Heart right ventricle (tissue), 16 donors: ENCODE data around the gene MAP3K20. TPM values are rescaled to one million over a fixed set of nuclear protein-coding genes. Genes with fewer than 3 reads are reported as not detected.

ENCODE experiments used
- ATAC-seq, 8 donors: fragments of 200-7000 bp; cut with Tn5 transposase; one replicate each; pipeline ENCODE4 v1.9.1; 2020; ENCODE audit warnings: mild to moderate bottlenecking in 8 of 8, moderate library complexity in 8 of 8, moderate number of reproducible peaks in 1 of 8
- DNase-seq, 2 donors: peaks; one replicate each; pipeline ENCODE4 v3.0.0-alpha.2; 2020
- H3K27ac ChIP-seq, 10 donors: fragments of 200-600 bp; sonication (generic) in 2 of 10; one replicate each; pipeline versions ENCODE4 v1.5.0 to v1.8.0; 2020 to 2022; ENCODE audit warnings: mild to moderate bottlenecking in 3 of 10
- H3K27me3 ChIP-seq, 7 donors: fragments of 200-600 bp; one replicate each; pipeline ENCODE4 v1.8.0; 2021 to 2022; ENCODE audit warnings: mild to moderate bottlenecking in 2 of 7
- H3K36me3 ChIP-seq, 9 donors: fragments of 200-600 bp; sonication (generic) in 1 of 9; one replicate each; pipeline versions ENCODE4 v1.5.0 to v1.8.0; 2020 to 2022; ENCODE audit warnings: mild to moderate bottlenecking in 2 of 9
- H3K4me1 ChIP-seq, 9 donors: fragments of 200-600 bp; sonication (generic) in 1 of 9; one replicate each; pipeline versions ENCODE4 v1.5.0 to v1.8.0; 2020 to 2022; ENCODE audit warnings: mild to moderate bottlenecking in 4 of 9
- H3K4me3 ChIP-seq, 10 donors: fragments of 200-600 bp; sonication (generic) in 2 of 10; one replicate each; pipeline versions ENCODE4 v1.5.0 to v1.8.0; 2020 to 2022; ENCODE audit warnings: mild to moderate bottlenecking in 7 of 10, moderate library complexity in 2 of 10
- H3K9me3 ChIP-seq, 11 donors: fragments of 200-600 bp in 10 of 11; sonication (generic) in 2 of 11; one replicate each; pipeline versions ENCODE4 v1.5.0 to v1.8.0; 2013 to 2022; ENCODE audit warnings: mild to moderate bottlenecking in 2 of 11, control low read depth in 1 of 11, moderate library complexity in 1 of 11
- WGBS, 2 donors: extraction: QIAGEN DNeasy Blood & Tissue Kit; methylation state at CpG; one replicate each; pipeline ENCODE4 v1.1.7; 2013; ENCODE audit warnings: inconsistent platforms in 1 of 2; 5-methylcytosine and 5-hydroxymethylcytosine counted together
- intact Hi-C, 10 donors: fragments of 100-400 bp; cut with DNase I; formaldehyde crosslinking; loops; one replicate each; pipeline versions ENCODE4 v1.11.1 to v1.14.2; 2022
- long read RNA-seq, 3 donors: library from polyadenylated mRNA; unstranded; transcript quantifications; one replicate each; pipeline ENCODE4 v2.0.0, GENCODE V29; 2020 to 2021
- polyA plus RNA-seq, 2 donors: library from polyadenylated mRNA; stranded (reverse); fragments of 200-250 nt; gene quantifications; one replicate each; pipeline ENCODE4 v1.2.3, GENCODE V29; 2013
- total RNA-seq, 10 donors: library from RNA; stranded (reverse); fragmentation: NEBNext Ultra II Directional in 3 of 10; extraction: Animal tissue kit (Norgen Biotek cat#: 25700) in 3 of 10; gene quantifications; one replicate each; pipeline versions ENCODE4 v1.2.1 to v1.2.4, GENCODE V29; 2021 to 2023
- TF ChIP-seq, protein P1 (sequence below), 9 donors: fragments of 200-600 bp; sonication (generic) in 2 of 9; IDR thresholded peaks; one replicate each; pipeline versions ENCODE4 v1.5.0 to v1.8.0; 2021 to 2022; ENCODE audit warnings: antibody characterized with exemption in 9 of 9, mild to moderate bottlenecking in 5 of 9, moderate library complexity in 1 of 9
- donor health status: Arrhythmogenic right ventricular cardiomyopathy.
- donor health status: ischemic (EF 13 %, LVEDD 7.1; RV severe dilation, severe dysfunction).
- donor health status: healthy with polysubstance abuse.
- donor health status: DM: no; HTN: yes; CAD: no.
- donor health status: DM: no; HTN: no; CAD: no.
- donor health status: ischemic (EF 25% LVEDD 6.9; RV normal size, moderate dysfunction).
- donor health status: ischemic (EF 25% LVEDD 5.7; RV mildly dilated, moderate dysfunction).
- donor health status: healthy.
- donor health status: DM: yes; HTN: yes; CAD: no.
- donor health status: Ischemic cardiomyopathy.
- donor health status: ischemic (EF 35%, LVEDD 5.7; RV mildly dilated, moderate dysfunction).
- donor health status: nonischemic (EF 11% LVEDD 7.7; RV severe dilation, severe dysfunction).
- donor health status: DM: yes; HTN: yes; CAD: no.
- donor health status: PGD.
- donor health status: ischemic (EF 29% LVEDD 5.4; RV normal size, mild dysfunction).
- donor health status: nonischemic (EF 23%, LVEDD 6.1; RV moderate dilation, normal function).

Gene MAP3K20
- total RNA-seq = 100 to 1,000 TPM; 357 to 560 (median 437) TPM
- 10 to 100 TPM; 63.2 to 64.7 TPM for polyA plus RNA-seq
- long read RNA-seq, donor 1, full-length matches to known transcripts = 335 of 545 reads
- long read RNA-seq, donor 1, partial matches to known transcripts = 58 of 545 reads
- long read RNA-seq, donor 1, other reads (novel, unspliced or antisense) = 152 of 545 reads
- long read RNA-seq, donor 2, full-length matches to known transcripts = 446 of 731 reads
- long read RNA-seq, donor 2, partial matches to known transcripts = 19 of 731 reads
- long read RNA-seq, donor 2, other reads (novel, unspliced or antisense) = 266 of 731 reads
- long read RNA-seq, donor 3, full-length matches to known transcripts = 835 of 1,414 reads
- long read RNA-seq, donor 3, partial matches to known transcripts = 68 of 1,414 reads
- long read RNA-seq, donor 3, other reads (novel, unspliced or antisense) = 511 of 1,414 reads

DNA sequence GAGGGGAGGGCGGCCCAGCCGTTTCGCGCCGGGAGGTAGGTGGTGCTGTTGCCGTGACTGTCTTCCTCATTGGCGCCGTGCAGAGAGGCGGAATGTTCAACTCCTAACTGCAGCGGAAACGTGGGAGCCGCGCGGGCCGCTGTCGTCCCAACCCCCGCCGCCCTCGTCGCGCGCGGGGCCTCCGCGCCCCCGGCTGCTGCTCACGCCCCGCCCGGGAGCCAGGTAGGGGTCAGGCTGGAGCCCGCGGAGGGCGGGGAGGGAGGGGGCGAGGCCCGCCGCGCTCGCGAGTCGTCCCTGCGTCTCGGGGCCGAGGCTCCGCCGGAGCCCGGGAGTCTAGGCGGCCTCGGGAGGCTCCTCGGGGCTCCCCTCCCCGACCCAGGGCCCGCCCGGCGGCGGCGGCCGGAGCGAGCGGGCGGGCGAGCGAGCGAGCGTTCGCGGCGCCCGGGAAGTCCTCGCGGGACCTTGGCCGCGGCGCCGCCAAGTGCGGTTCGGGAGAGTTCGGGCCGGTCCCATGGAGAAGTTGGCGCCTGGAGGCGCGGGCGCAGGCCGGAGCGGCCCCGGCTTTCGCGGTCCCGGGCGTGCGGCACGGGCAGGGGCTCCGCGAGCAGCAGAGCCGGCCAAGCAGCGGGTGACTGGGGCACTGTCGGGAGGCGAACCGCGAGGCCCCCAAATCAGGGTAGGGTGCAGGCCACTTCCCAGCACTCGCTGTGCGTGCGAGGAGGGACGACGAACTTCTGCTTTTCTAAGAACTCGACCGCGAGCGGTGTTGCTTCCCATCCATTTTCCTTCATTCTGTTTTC is at the start of gene MAP3K20:
Gene MAP3K20 (plus strand): TSS at position 66 of the 800 bp plus-strand sequence. CDS start 15,186 bp downstream, outside the sequence.
- WGBS, 2 donors = 0 to 1% methylated on average over 79 to 104 of the region's 106 CpGs
- no peaks in the 10 kb centered on the region for H3K36me3 ChIP-seq
- no peaks in the 10 kb centered on the region for H3K27me3 ChIP-seq
- peaks cover 0 to 57% (median 28%) of the 10 kb centered on the region in 9 donors for H3K4me1 ChIP-seq
- TF ChIP-seq, protein P1, sequence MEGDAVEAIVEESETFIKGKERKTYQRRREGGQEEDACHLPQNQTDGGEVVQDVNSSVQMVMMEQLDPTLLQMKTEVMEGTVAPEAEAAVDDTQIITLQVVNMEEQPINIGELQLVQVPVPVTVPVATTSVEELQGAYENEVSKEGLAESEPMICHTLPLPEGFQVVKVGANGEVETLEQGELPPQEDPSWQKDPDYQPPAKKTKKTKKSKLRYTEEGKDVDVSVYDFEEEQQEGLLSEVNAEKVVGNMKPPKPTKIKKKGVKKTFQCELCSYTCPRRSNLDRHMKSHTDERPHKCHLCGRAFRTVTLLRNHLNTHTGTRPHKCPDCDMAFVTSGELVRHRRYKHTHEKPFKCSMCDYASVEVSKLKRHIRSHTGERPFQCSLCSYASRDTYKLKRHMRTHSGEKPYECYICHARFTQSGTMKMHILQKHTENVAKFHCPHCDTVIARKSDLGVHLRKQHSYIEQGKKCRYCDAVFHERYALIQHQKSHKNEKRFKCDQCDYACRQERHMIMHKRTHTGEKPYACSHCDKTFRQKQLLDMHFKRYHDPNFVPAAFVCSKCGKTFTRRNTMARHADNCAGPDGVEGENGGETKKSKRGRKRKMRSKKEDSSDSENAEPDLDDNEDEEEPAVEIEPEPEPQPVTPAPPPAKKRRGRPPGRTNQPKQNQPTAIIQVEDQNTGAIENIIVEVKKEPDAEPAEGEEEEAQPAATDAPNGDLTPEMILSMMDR (IDR thresholded peaks at IDR 0.05) = peak in 8 of 9 donors; percentile 2 to 77 (median 54)
- peak within 1 kb of the TSS; percentile 96 to 98 (median 97) for H3K27ac ChIP-seq
- H3K9me3 ChIP-seq = no peaks in the 10 kb centered on the region
- peak within 1 kb of the TSS; percentile 62 to 91 (median 83) for H3K4me3 ChIP-seq
- intact Hi-C loops = loop anchor here in 6 of 10 donors (2.0 to 5.0 kb wide), 8 partner anchors 39 to 136 kb away; no protein-coding TSS in a partner anchor
- DNase-seq (peak; percentile 80 to 82), ATAC-seq (peak; percentile 77 to 90 (median 86))

DNA sequence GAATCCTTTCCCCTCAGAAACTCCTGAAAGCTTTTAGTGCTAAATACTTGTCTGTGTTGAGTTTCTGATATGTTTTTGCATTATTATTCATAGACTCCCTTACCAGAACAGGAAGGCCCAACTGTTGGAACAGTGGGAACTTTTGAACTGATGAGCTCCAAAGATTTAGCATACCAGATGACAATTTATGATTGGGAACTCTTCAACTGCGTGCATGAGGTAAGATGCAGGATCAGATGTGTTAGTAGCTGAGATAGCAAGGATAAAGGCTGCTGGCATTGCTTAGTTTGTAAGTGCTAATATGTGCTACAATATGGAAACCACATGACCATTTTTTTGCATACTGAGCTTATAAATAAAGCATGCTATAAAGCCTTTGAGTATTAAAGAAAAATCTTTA is 49.2 kb upstream of the MAP3K20 start:
- H3K27me3 ChIP-seq = no peaks in the 10 kb centered on the region
- H3K4me1 ChIP-seq = peaks cover 5 to 54% (median 22%) of the 10 kb centered on the region in 9 donors
- intact Hi-C loops = loop anchor here in 9 of 10 donors (2.0 to 10.0 kb wide), 11 partner anchors 46 to 222 kb away; partner anchors contain the start of gene MAP3K20 (in 2 of the 9)
- DNase-seq (no peak), ATAC-seq (no peak)
- H3K9me3 ChIP-seq = no peaks in the 10 kb centered on the region
- H3K36me3 ChIP-seq = peaks cover 0 to 45% (median 0%) of the 10 kb centered on the region in 9 donors
- H3K4me3 ChIP-seq = no peak overlapping the region
- TF ChIP-seq, protein P1 (IDR thresholded peaks at IDR 0.05) = no peak
- peak overlapping the region in 7 of 10 donors; percentile 73 to 88 (median 85) for H3K27ac ChIP-seq
- WGBS, 2 donors = 63 to 81% methylated on average over 1 of the region's 1 CpG

DNA sequence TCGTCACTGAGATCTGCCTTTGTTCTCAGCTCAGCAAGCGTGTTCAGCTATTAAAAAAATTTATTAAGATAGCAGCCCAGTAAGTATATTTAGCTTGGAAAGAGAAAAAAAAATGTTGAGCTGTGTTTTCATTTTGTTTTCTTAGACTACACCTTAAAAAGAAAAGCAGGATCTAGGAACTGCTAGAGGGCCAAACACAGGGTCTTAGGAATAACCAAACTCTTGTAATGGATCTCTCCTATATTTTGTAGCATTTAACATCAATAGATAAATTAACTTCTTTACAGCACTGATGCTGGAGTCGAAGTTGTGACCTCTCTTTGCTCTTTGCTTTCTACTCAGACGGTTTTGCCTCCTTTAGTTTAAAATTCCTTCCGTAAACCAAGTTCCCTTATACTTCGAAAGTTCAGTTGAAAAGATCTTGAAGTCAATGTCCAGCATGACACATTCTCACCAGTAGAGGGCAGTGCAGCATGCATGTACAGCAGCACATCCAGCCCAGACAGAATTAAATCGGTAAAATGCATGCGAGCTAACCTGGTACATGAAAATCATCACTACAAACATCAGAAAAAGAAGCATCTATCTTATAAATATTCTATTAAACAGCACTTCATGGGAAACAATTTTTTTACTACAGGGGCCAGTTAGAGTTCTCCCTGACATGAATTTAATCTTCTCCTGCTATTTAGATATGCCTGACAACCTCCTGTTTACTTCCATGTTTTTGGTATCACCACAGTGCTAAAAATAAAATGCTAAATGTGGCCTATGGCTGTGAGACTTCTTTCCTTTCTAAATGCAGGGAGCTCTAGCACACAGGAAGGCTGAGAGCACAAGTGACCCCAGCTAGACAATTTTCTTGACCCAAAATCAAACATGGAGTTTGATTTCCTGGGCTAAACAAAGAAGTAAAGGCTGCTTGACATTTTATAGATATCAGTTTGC is 48.2 kb upstream of the MAP3K20 start:
- ATAC-seq (peak; percentile 77 to 93 (median 84)), DNase-seq (peak; percentile 35 to 92)
- intact Hi-C loops = loop anchor here (1.0 to 10.0 kb wide), 13 partner anchors 45 to 223 kb away; partner anchors contain the start of gene MAP3K20 (in 3 of the 10)
- WGBS, 2 donors = 17 to 18% methylated on average over 8 of the region's 8 CpGs
- Histone ChIP-seq H3K4me1 (peaks cover 5 to 49% (median 22%) of the 10 kb centered on the region in 9 donors), H3K27me3 (no peaks in the 10 kb centered on the region), H3K36me3 (peaks cover 0 to 35% (median 0%) of the 10 kb centered on the region in 9 donors), H3K27ac (peak overlapping the region; percentile 46 to 88 (median 80)), H3K9me3 (no peaks in the 10 kb centered on the region), H3K4me3 (no peak overlapping the region)
- TF ChIP-seq, protein P1 (IDR thresholded peaks at IDR 0.05) = peak; percentile 92 to 98 (median 96)
